GM21737 (cell line): ENCODE measurements around the gene HOXD9.

ENCODE experiments used
- ATAC-seq: cut with Tn5 transposase; IDR thresholded peaks from one replicate; pipeline ENCODE4 v1.9.1; 2021; ENCODE audit warnings: mild to moderate bottlenecking, moderate library complexity; ENCODE audit not compliant: unreplicated experiment

The HOXD9 gene

DNA sequence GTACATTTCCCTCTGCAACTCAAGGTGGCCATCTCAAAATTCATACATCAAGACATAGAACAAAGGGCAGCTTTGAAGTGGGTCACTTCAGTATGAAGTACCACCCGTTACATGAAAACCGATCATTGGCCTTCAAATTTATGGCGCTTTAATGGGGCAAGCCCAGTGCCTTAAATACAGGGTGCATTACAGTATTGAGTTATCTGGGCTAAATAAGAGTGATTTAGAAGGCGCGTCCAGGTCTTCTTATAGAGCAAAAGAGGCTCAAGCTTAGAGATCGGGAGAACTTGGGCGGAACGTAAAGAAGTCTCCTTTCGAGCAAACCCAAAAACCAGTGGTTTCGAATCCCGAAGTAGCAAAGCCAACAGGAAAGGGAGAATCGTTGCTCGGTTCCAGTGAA is 41.7 kb downstream of the HOXD9 start:
- no peak for ATAC-seq

DNA sequence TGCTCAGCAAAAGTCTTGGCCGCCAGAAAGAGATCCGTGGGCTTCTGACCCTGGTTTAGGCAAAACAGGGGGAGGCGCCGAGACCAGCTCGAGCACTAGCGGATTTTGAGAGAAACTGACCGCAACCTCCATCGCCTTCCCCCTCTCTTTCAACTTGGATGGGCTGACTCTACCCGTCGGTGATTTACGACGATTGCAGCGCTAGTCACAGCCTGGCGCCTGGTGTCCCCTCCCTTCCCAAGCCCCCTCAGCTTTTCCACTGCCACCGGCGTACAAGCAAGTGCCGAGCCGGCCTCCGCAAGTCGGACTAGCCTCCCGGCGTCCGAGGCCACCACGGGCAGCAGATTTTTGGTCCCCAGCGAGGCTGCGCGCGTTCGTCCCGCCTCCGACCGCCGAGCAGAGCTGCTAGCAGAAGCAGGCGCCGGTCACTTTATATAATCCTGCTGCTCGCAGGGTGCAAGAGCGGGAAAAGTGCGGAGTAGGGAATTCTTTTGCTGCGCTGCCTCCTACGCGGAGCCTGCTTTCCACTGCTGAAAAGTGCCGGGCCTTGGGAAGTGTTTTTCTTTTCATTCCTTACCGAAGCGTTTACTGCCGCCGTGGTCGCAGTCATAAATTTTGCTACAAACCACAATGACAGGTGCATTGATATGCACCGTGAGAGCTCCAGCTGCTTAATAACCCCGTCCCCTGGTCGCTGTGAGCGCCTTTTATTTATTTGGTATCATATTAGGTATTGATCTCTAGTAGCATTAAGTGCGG is 42.3 kb downstream of the HOXD9 start:
- ATAC-seq = no peak

DNA sequence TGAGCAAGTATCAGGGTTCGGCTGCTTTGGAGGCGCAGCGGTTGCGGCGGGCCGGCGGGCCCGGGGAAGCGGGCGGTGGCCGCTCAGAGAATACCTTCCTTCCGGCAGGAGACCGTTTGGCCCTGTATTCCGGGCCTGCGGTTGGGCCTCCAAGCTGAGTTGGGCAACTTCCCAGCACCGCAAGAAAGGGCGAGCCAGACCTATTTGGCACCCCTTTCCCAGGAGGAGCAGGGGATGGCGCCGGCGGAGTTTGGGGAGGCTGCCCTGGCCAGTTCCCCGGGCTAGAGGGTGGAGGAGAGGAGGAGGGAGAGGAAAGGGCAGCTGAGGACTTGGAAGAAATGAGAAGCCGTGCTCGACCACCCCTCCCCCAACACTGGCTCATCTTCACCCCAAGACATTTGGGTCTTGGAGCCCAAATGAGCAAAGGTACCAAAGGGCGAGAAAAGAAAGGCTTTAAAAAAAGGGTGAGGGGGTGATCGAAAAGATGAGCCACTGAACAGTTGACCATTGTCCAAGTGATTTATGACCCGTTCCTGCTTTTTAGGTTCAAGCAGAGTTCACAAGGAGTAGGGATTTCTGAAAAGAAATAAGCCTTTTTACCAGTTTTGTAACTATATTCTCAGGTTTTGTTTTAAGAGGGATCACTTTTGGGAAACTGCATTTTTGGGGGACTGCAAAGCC is 43.0 kb downstream of the HOXD9 start:
- ATAC-seq = no peak

DNA sequence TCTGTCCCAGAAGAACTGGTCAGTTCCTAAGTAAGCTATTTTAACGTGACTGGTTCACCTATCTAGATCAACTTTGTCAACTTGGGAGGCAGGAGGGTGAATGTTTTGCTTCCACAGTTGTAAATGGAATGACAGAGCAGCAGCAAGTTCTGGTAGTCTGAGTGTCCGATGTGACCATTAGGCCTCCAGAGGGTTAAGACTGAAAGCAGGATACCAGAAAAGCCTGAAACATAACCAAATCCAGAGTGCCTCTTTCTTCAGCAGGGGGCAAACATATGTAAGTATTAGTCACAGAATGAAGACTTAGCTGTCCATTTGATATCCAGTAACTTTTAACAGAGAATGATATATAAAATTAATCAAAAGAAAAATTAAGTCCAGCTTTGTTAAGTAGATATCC is 43.8 kb downstream of the HOXD9 start:
- no peak for ATAC-seq

DNA sequence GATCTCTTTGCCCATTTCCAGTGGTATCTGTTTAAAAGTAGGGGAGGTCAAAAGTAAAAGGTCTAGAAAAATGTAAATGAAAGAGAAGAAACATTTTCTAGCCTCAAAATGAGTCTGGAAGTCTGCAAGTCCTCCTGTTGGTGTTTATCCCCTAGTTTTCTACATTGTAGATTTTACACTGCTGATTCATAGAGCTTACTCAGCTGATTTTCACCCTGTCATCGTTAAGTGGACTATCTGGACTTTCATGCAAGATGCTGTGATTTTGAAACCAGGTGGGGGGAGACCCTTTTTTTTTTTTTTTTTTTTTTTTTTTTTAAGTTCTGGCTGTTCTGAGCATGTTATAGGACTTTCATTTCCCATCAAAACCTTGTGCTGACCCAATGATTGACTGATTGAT is 44.9 kb downstream of the HOXD9 start:
- ATAC-seq = no peak

DNA sequence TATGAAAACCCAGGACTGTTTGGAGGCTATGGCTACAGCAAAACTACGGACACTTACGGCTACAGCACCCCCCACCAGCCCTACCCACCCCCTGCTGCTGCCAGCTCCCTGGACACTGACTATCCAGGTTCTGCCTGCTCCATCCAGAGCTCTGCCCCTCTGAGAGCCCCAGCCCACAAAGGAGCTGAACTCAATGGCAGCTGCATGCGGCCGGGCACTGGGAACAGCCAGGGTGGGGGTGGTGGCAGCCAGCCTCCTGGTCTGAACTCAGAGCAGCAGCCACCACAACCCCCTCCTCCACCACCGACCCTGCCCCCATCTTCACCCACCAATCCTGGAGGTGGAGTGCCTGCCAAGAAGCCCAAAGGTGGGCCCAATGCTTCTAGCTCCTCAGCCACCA is 46.7 kb downstream of the HOXD9 start:
- ATAC-seq = no peak

DNA sequence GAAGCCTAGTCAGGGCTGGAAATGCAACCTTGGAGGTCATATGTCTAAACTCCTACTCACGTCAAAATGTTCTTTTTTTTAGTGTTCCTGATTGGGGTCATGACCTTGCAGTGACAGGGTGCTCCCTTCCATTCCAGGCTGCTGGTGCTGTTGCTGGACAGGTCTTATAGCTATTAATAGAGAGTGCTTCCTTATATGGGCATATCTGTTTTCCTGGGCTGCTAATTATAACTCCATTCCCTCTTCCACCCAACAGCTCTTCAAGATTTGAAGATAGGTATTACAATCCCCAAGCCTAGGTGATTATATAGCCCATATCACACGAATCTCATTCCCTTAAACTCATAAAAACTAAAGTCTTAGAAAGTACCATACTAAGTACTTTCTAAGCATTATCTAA is 47.2 kb downstream of the HOXD9 start:
- ATAC-seq = no peak

DNA sequence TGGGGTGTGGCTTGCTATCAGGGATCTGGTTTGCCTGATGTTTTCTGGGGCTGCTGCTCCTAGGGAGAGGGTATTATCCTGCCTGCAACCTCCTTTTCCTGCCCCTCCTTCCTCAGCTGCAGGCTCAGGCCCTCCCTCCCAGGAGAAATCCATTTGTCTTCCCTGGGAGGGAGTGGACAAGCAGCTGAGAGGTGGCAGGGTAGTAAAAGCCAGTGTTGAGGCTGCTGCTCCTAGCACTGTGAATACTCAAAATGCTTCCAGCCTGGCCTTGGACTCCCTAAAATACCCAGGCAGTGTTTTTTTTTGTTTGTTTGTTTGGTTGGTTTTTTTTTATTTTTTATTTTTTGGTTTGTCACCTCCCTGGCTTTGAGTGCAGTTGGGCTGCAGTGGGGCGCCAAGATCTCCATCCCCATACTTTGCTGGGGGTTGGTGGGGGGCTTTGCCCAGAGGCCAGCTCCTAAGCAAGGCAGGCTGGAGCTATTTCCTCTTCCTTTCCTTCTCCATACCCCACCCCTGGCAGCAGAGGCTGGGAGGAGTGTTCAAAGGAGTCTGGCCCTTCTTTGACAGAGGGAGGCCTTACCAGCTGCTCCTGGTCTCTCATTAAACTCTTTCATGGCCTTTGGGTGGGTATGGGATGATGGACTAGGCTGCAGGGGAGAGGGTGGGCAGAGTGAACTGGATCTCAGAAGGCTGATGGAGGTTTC is 48.2 kb downstream of the HOXD9 start:
- no peak for ATAC-seq

DNA sequence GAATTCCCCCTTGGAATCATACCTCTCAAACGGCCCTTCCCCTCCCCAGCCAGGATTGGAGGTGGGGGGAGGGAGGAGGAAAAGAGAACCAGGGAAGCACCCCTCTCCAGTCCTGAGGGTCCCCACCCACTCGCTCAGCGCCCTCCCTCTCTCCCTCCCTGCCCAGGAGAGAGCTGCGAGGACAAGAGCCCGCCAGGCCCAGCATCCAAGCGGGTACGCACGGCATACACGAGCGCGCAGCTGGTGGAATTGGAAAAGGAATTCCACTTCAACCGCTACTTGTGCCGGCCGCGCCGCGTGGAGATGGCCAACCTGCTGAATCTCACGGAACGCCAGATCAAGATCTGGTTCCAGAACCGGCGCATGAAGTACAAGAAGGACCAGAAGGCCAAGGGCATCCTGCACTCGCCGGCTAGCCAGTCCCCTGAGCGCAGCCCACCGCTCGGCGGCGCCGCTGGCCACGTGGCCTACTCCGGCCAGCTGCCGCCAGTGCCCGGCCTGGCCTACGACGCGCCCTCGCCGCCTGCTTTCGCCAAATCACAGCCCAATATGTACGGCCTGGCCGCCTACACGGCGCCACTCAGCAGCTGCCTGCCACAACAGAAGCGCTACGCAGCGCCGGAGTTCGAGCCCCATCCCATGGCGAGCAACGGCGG is 49.0 kb downstream of the HOXD9 start:
- no peak for ATAC-seq

DNA sequence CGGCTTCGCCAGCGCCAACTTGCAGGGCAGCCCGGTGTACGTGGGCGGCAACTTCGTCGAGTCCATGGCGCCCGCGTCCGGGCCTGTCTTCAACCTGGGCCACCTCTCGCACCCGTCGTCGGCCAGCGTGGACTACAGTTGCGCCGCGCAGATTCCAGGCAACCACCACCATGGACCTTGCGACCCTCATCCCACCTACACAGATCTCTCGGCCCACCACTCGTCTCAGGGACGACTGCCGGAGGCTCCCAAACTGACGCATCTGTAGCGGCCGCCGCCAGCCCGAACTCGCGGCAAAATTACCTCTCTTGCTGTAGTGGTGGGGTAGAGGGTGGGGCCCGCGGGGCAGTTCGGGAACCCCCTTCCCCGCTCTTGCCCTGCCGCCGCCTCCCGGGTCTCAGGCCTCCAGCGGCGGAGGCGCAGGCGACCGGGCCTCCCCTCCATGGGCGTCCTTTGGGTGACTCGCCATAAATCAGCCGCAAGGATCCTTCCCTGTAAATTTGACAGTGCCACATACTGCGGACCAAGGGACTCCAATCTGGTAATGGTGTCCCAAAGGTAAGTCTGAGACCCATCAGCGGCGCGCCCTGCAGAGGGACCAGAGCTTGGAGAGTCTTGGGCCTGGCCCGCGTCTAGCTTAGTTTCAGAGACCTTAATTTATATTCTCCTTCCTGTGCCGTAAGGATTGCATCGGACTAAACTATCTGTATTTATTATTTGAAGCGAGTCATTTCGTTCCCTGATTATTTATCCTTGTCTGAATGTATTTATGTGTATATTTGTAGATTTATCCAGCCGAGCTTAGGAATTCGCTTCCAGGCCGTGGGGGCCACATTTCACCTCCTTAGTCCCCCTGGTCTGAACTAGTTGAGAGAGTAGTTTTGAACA is 49.7 kb downstream of the HOXD9 start:
- ATAC-seq = no peak

DNA sequence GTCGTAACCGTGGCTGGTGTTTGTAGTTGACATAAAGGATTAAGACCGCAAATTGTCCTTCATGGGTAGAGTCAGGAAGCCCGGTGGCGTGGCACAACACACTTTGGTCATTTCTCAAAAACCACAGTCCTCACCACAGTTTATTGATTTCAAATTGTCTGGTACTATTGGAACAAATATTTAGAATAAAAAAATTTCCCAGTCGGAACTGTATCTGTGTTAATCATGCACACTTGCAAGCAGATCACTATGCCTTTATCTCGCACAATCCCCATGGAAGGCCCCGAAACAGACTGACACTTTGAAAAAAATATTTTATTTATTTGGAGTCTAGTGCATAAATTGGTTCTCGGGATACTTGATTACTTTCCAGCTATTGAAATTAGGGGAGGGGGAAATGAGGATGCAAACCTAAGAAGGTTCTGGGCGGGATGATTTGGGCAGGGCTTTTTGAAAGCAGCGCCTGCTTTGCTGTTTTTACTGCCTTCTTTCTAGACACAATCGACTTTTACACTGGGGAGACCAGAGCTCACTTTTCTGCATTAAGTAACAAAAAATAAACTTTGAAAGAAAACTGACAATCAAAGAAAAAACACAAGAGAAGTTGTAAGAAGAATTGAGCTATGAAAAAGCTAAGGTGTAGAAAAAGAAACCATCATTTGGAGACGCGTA is 50.5 kb downstream of the HOXD9 start:
- ATAC-seq = no peak

DNA sequence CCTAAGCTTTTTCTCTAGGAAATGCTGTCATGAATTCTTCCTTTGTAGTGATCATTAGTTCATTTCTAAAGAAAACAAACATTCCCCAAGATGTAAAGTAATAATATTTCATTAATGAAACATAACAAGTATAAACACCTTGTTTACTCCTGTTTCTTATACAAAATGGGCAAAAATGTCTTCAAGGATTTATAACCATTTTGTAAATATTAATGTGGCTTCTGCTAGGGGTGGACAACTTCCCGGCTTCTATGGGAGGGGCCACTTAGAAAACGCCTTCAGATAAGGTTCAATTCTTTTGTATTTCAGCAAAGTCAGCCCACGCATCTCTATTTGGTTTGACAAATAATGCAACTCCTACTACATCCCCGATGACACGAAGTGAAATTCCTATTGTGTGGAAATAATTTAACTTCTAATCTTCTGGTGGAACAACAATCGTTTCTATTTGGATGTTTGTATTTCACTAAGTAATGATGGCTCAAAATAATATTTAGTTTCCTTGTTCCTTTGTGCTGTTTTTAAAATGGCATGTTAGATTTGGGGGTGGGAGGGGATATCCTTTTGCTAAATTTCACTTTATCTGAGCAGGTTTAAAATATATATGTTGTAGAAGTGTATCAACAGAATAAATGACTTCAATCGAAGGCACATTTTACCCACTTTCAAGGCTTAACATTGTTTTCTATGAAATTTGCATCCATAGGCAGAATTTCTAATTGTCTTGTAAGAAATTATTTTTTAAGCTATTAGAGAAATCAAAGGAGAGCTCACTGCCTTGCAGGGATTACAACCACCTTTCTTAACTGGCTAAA is 51.3 kb downstream of the HOXD9 start:
- ATAC-seq = no peak

DNA sequence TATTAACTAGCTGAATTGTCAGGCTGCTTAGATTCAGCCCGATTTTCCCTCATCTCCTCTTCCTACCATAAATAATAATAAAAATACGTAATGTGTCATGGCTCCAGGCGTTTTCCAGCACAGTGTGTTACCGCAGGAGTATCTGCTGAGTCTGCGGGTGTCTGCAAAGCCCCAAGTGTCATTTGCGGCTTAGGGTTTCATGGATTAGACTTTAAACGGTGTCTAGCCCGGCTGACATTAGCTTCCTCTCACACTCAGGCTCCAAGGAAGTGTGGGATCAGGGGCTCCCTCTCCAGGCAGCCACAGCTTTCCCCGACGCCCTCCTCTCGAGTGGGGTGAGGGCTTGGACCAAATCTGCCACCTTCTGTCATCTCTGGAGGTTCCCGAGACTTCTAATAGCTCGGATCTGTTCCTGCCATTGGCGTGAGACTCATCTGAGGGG is 51.9 kb downstream of the HOXD9 start:
- ATAC-seq = no peak
